Cardiac muscle cell (in vitro differentiated cells and primary cell): ENCODE results near the gene INS. TPM values are rescaled to one million over a fixed set of nuclear protein-coding genes. Genes with fewer than 3 reads are reported as not detected.

ENCODE experiments used
- DNase-seq, 2 donors: peaks; one replicate each; pipeline versions ENCODE4 v3.0.0 to v3.0.0-alpha.2; 2010 to 2017; ENCODE audit warnings: low read depth in 1 of 2, low spot score in 1 of 2
- H3K27ac ChIP-seq: fragments of 200-600 bp; sonication (generic); 2 replicates; pipeline ENCODE4 v1.5.1; 2016
- H3K27me3 ChIP-seq: fragments of 200-600 bp; sonication (generic); 2 replicates; pipeline ENCODE4 v1.6.0; 2016; ENCODE audit warnings: control low read depth
- H3K36me3 ChIP-seq: fragments of 200-600 bp; sonication (generic); 2 replicates; pipeline ENCODE4 v1.5.1; 2016; ENCODE audit warnings: control low read depth
- H3K4me1 ChIP-seq: fragments of 200-600 bp; sonication (generic); 2 replicates; pipeline ENCODE4 v1.8.1; 2017; ENCODE audit warnings: low read depth, mild to moderate bottlenecking, mixed run types
- H3K4me3 ChIP-seq: fragments of 200-600 bp; sonication (generic); 2 replicates; pipeline ENCODE4 v1.5.1; 2016; ENCODE audit warnings: mild to moderate bottlenecking
- H3K9me3 ChIP-seq: fragments of 200-600 bp; sonication (generic); 2 replicates; pipeline ENCODE4 v1.5.1; 2017; ENCODE audit warnings: low read depth, mild to moderate bottlenecking, control low read depth
- polyA plus RNA-seq: library from polyadenylated mRNA; unstranded; fragments of >200 nt; fragmentation: Nextera tagmentation; extraction: Ambion mirVana; gene quantifications from 2 replicates; pipeline ENCODE4 v1.2.1, GENCODE V29; 2016
- total RNA-seq: library from RNA; depleted of rRNA; stranded (reverse); fragments of >200 nt; gene quantifications from 2 replicates; pipeline ENCODE4 v1.2.3, GENCODE V29; 2016
- TF ChIP-seq, protein P1 (sequence below): IDR thresholded peaks from 2 replicates; pipeline ENCODE4 v1.5.1; 2012; ENCODE audit warnings: low read depth, mild to moderate bottlenecking, low read length

Gene INS
- not detected in 2 replicates for total RNA-seq
- not detected in 2 replicates for polyA plus RNA-seq

DNA sequence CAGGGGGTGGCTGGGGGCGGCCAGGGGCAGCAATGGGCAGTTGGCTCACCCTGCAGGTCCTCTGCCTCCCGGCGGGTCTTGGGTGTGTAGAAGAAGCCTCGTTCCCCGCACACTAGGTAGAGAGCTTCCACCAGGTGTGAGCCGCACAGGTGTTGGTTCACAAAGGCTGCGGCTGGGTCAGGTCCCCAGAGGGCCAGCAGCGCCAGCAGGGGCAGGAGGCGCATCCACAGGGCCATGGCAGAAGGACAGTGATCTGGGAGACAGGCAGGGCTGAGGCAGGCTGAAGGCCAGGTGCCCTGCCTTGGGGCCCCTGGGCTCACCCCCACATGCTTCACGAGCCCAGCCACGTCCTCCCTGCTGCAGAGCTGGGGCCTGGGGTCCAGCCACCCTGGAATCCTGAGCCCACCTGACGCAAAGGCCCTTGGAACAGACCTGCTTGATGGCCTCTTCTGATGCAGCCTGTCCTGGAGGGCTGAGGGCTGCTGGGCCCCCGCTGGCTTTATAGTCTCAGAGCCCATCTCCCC is at the start of gene INS:
TSS of gene INS (minus strand) at position 474 of the 524 bp plus-strand sequence. CDS start at position 236, 238 bp downstream.
- TF ChIP-seq, protein P1, sequence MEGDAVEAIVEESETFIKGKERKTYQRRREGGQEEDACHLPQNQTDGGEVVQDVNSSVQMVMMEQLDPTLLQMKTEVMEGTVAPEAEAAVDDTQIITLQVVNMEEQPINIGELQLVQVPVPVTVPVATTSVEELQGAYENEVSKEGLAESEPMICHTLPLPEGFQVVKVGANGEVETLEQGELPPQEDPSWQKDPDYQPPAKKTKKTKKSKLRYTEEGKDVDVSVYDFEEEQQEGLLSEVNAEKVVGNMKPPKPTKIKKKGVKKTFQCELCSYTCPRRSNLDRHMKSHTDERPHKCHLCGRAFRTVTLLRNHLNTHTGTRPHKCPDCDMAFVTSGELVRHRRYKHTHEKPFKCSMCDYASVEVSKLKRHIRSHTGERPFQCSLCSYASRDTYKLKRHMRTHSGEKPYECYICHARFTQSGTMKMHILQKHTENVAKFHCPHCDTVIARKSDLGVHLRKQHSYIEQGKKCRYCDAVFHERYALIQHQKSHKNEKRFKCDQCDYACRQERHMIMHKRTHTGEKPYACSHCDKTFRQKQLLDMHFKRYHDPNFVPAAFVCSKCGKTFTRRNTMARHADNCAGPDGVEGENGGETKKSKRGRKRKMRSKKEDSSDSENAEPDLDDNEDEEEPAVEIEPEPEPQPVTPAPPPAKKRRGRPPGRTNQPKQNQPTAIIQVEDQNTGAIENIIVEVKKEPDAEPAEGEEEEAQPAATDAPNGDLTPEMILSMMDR, result no peak
- Histone ChIP-seq H3K4me1 (peaks cover 9% of the 10 kb centered on the region), H3K36me3 (no peaks in the 10 kb centered on the region), H3K27ac (no peak within 1 kb of the TSS), H3K9me3 (no peaks in the 10 kb centered on the region), H3K27me3 (no peaks in the 10 kb centered on the region), H3K4me3 (no peak within 1 kb of the TSS)
- no peak for DNase-seq

- Histone ChIP-seq H3K4me3 (no peak overlapping the region), H3K27ac (no peak overlapping the region), H3K4me1 (no peaks in the 10 kb centered on the region), H3K9me3 (no peaks in the 10 kb centered on the region), H3K36me3 (no peaks in the 10 kb centered on the region), H3K27me3 (no peaks in the 10 kb centered on the region)
- DNase-seq, result no peak
- TF ChIP-seq, protein P1, result no peak
These were observed 49.5 kb upstream of the INS start for GRCh38 chr11:2210366-2211112.

DNA sequence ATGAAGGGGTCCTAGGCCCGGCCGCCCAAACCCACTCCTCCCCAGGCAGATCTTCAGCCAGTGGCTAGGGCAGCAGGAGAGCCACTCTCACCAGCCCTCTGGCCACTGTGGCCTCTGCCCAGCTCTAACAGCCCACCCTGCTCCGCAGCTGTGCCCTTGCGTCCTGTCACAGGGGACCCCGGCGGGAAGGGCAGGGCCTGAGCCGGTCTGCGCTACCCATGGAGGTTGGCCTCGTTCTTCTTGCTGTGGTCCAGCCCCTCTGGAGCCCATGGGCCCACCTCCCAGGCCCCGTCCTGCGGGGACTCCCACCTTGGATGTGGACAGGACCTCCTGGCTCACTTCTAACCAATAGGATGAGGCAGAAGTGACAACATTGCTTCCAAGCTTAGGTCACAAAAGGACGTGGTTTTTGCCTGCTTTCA is 48.9 kb upstream of the INS start:
- TF ChIP-seq, protein P1, result no peak
- Histone ChIP-seq H3K9me3 (no peaks in the 10 kb centered on the region), H3K27ac (no peak overlapping the region), H3K4me3 (no peak overlapping the region), H3K27me3 (no peaks in the 10 kb centered on the region), H3K36me3 (no peaks in the 10 kb centered on the region), H3K4me1 (no peaks in the 10 kb centered on the region)
- DNase-seq, result no peak

- TF ChIP-seq, protein P1, result no peak
- no peak overlapping the region for H3K4me3 ChIP-seq
- H3K27me3 ChIP-seq, result no peaks in the 10 kb centered on the region
- no peaks in the 10 kb centered on the region for H3K9me3 ChIP-seq
- no peak for DNase-seq
- H3K27ac ChIP-seq, result no peak overlapping the region
- H3K36me3 ChIP-seq, result no peaks in the 10 kb centered on the region
- no peaks in the 10 kb centered on the region for H3K4me1 ChIP-seq
These were observed 48.4 kb upstream of the INS start for GRCh38 chr11:2209370-2209801.

- no peaks in the 10 kb centered on the region for H3K9me3 ChIP-seq
- H3K4me1 ChIP-seq, result no peaks in the 10 kb centered on the region
- H3K27me3 ChIP-seq, result no peaks in the 10 kb centered on the region
- TF ChIP-seq, protein P1, result no peak
- no peaks in the 10 kb centered on the region for H3K36me3 ChIP-seq
- DNase-seq, result no peak
- no peak overlapping the region for H3K4me3 ChIP-seq
- no peak overlapping the region for H3K27ac ChIP-seq
These were observed 47.8 kb upstream of the INS start for GRCh38 chr11:2208691-2209369.
